ENCODE results near the gene C14orf132.

Gene C14orf132

DNA sequence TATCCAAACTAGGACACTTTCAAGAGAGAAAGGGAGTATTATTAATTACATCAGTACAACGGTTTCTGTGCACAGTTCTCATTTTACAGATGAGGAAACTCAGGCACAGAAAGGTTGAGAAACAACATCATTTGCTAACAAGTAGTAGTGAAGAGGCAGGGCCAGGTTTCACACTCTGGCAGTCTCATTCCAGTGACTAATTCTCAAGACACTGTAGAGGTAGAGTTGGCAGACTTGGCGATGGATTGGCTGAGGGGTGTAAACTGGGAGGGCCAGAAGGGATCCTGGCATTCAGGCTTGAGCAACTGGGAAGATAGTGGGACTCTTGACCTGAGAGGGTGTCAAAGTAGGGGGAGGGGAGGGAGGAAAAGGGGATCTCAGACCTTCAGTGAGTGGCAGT, 91.7 kb downstream of the C14orf132 start:
- no peak for DNase-seq (ENCODE audit: low read depth, low spot score)
- peaks cover 1% of the 10 kb centered on the region; the same call in 1 of the 2 replicates for H3K27me3 ChIP-seq (ENCODE audit: control insufficient read depth, insufficient read depth, low read length)
- WGBS (ENCODE audit: insufficient coverage, insufficient read length): no CpG with 5 or more reads among the region's 2 CpGs

DNA sequence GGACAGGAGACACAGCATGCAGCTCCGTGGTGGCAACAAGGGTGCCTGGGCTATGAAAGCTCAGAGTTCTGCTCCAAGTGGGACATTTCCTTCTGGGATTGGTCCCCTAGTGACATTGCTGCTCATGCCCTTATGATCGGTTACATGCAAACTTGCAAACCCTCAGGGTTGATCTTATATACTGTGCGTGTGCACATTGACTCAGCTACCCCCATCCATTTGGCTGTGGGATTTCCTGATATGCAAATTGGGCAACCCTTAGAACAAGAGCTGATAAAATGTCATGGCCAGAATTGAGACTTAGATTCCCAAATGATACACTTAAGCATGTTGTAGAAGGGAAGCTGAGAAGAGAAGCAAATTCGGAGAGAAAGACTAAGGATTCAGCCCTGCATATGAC, 92.7 kb downstream of the C14orf132 start:
- no peaks in the 10 kb centered on the region for H3K36me3 ChIP-seq (ENCODE audit: control insufficient read depth, insufficient read depth, low read length)
- no peak for DNase-seq (ENCODE audit: low read depth, low spot score)
- WGBS (ENCODE audit: insufficient coverage, insufficient read length): no CpG with 5 or more reads among the region's 4 CpGs
- H3K4me1 ChIP-seq (ENCODE audit: control insufficient read depth, insufficient read depth, low read length): no peaks in the 10 kb centered on the region
- no peaks in the 10 kb centered on the region for H3K9me3 ChIP-seq (ENCODE audit: control insufficient read depth, insufficient read depth, low read length)
- H3K27me3 ChIP-seq (ENCODE audit: control insufficient read depth, insufficient read depth, low read length): peaks cover 1% of the 10 kb centered on the region; the same call in 1 of the 2 replicates
- H3K4me3 ChIP-seq (ENCODE audit: low read length): no peak overlapping the region
- H3K27ac ChIP-seq (ENCODE audit: low read length): no peak overlapping the region

More for the DNA sequence above, 91.7 kb downstream of the C14orf132 start:
- no peak overlapping the region for H3K27ac ChIP-seq (ENCODE audit: low read length)
- H3K4me3 ChIP-seq (ENCODE audit: low read length): no peak overlapping the region
- H3K36me3 ChIP-seq (ENCODE audit: control insufficient read depth, insufficient read depth, low read length): no peaks in the 10 kb centered on the region
- no peaks in the 10 kb centered on the region for H3K9me3 ChIP-seq (ENCODE audit: control insufficient read depth, insufficient read depth, low read length)
- H3K4me1 ChIP-seq (ENCODE audit: control insufficient read depth, insufficient read depth, low read length): no peaks in the 10 kb centered on the region

DNA sequence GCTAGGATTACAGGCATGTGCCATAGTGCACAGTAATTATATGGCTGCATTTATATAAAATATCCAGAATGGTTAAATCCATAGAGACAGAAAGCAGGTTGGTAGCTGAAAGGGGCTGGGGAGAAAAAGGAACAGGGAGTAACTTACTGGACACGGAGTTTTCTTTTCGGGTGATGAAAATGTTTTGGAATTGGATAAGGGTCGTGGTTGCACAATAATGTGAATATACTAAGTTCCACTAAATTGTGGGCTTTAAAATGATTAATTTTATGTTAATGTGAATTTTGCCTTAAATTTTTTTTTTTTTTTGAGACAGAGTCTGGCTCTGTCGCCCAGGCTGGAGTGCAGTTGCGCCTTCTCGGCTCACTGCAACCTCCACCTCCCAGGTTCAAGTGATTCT, 95.3 kb downstream of the C14orf132 start:
- no peak for DNase-seq (ENCODE audit: low read depth, low spot score)
- peaks cover 1% of the 10 kb centered on the region; the same call in 1 of the 2 replicates for H3K27me3 ChIP-seq (ENCODE audit: control insufficient read depth, insufficient read depth, low read length)
- no peak overlapping the region for H3K4me3 ChIP-seq (ENCODE audit: low read length)
- no peaks in the 10 kb centered on the region for H3K9me3 ChIP-seq (ENCODE audit: control insufficient read depth, insufficient read depth, low read length)
- 100% methylated on average over 1 of the region's 6 CpGs for WGBS (ENCODE audit: insufficient coverage, insufficient read length)
- no peaks in the 10 kb centered on the region for H3K4me1 ChIP-seq (ENCODE audit: control insufficient read depth, insufficient read depth, low read length)
- no peak overlapping the region for H3K27ac ChIP-seq (ENCODE audit: low read length)
- H3K36me3 ChIP-seq (ENCODE audit: control insufficient read depth, insufficient read depth, low read length): no peaks in the 10 kb centered on the region

DNA sequence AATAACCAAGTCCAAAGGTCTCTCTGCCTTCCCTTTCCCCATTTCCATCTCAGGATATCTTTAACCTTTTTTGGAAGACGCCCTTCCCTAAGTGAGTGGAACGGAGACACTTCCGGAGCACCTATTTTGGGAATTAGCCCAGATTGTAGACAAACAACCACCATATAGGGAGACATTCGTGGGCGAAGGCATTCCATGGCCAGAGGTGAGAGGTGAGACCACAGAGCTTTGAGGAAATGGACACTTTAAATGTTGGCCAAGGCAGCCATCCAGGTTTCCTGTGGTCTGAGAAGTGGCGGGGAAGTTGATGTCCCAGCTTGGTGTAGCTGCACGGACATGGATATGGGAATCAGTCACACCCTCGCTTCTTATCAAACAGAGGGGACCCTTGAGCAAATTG, 96.1 kb downstream of the C14orf132 start:
- WGBS (ENCODE audit: insufficient coverage, insufficient read length): no CpG with 5 or more reads among the region's 8 CpGs
- no peak for DNase-seq (ENCODE audit: low read depth, low spot score)
- H3K4me1 ChIP-seq (ENCODE audit: control insufficient read depth, insufficient read depth, low read length): no peaks in the 10 kb centered on the region
- H3K27me3 ChIP-seq (ENCODE audit: control insufficient read depth, insufficient read depth, low read length): no peaks in the 10 kb centered on the region
- H3K4me3 ChIP-seq (ENCODE audit: low read length): no peak overlapping the region
- no peaks in the 10 kb centered on the region for H3K9me3 ChIP-seq (ENCODE audit: control insufficient read depth, insufficient read depth, low read length)
- no peak overlapping the region for H3K27ac ChIP-seq (ENCODE audit: low read length)
- no peaks in the 10 kb centered on the region for H3K36me3 ChIP-seq (ENCODE audit: control insufficient read depth, insufficient read depth, low read length)

DNA sequence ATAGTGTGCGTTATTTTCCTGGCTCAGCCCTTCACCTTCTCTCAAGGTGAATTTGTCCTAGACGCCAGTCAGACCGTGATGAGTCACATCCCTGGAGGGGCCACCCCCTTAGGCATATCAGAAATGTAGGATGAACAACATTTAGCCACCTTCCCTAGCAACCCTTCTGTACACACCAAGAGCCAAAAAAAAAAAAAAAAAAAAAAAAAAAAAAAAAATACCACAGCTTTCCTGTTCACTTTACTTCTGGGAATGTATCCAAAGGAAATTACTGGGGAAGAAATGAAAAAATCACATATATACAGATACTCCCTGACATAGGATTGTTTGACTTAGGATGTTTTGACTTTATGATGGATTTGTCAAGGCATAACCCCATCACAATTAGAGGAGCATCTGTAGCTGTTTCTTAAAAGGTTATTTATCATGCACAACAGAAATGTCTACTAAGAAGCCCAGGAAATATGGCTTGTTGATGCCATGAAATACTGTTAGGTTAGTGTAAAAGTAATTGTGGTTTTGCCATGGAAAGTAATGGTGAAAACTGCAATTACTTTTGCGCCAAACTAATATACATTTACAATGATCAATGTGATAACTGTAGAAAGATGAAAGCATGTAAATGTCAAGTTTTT, 97.3 kb downstream of the C14orf132 start:
- no peak for DNase-seq (ENCODE audit: low read depth, low spot score)
- Histone ChIP-seq H3K9me3 (ENCODE audit: control insufficient read depth, insufficient read depth, low read length) (no peaks in the 10 kb centered on the region), H3K36me3 (ENCODE audit: control insufficient read depth, insufficient read depth, low read length) (no peaks in the 10 kb centered on the region), H3K4me1 (ENCODE audit: control insufficient read depth, insufficient read depth, low read length) (no peaks in the 10 kb centered on the region), H3K27me3 (ENCODE audit: control insufficient read depth, insufficient read depth, low read length) (no peaks in the 10 kb centered on the region), H3K4me3 (ENCODE audit: low read length) (no peak overlapping the region), H3K27ac (ENCODE audit: low read length) (no peak overlapping the region)
- WGBS (ENCODE audit: insufficient coverage, insufficient read length): no CpG with 5 or more reads among the region's 4 CpGs

DNA sequence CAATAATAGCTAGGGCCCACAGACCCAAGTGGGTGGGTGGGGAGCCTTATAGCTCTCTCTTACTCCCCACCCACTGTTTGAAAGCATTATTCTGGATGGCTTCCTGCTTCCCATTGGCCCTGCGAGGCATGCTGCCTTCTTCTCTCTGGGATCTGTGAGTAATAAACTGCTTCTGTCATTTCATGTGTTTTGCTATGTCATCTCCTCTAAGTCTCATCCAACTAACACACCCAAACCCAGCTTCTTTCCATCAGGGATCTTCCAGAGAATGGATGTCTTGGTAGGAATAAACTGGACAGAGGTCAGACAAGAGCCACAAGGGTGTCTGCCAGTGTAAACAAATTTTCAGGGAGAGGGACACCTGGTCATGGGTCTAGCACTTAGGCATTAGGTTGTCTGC, 99.1 kb downstream of the C14orf132 start:
- no peak for DNase-seq (ENCODE audit: low read depth, low spot score)
- no peaks in the 10 kb centered on the region for H3K36me3 ChIP-seq (ENCODE audit: control insufficient read depth, insufficient read depth, low read length)
- H3K9me3 ChIP-seq (ENCODE audit: control insufficient read depth, insufficient read depth, low read length): no peaks in the 10 kb centered on the region
- H3K27ac ChIP-seq (ENCODE audit: low read length): no peak overlapping the region
- no CpG with 5 or more reads among the region's 1 CpG for WGBS (ENCODE audit: insufficient coverage, insufficient read length)
- H3K27me3 ChIP-seq (ENCODE audit: control insufficient read depth, insufficient read depth, low read length): no peaks in the 10 kb centered on the region
- H3K4me3 ChIP-seq (ENCODE audit: low read length): no peak overlapping the region
- H3K4me1 ChIP-seq (ENCODE audit: control insufficient read depth, insufficient read depth, low read length): no peaks in the 10 kb centered on the region

DNA sequence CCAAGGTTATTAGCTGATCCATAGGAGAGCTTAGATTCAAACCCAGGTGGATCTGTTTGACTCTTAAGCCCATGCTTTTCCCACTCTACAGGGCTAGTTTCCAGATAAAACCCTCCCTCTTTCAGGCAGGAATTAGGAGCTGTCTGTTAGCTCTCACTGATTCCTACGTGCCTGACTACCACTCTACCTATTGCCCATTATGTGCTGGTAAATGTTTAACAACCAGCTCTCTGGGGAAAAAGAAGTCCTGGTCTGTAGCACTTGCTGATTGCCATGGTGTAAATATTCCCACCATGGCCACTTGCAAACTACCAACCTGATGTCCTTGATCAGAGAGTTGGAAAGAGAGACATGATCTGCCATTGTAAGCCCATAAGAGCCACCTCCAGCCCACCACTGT, 100.0 kb downstream of the C14orf132 start:
- no peaks in the 10 kb centered on the region for H3K27me3 ChIP-seq (ENCODE audit: control insufficient read depth, insufficient read depth, low read length)
- no peaks in the 10 kb centered on the region for H3K4me1 ChIP-seq (ENCODE audit: control insufficient read depth, insufficient read depth, low read length)
- no peak for DNase-seq (ENCODE audit: low read depth, low spot score)
- no peaks in the 10 kb centered on the region for H3K9me3 ChIP-seq (ENCODE audit: control insufficient read depth, insufficient read depth, low read length)
- H3K27ac ChIP-seq (ENCODE audit: low read length): no peak overlapping the region
- no CpG with 5 or more reads among the region's 1 CpG for WGBS (ENCODE audit: insufficient coverage, insufficient read length)
- H3K36me3 ChIP-seq (ENCODE audit: control insufficient read depth, insufficient read depth, low read length): no peaks in the 10 kb centered on the region
- H3K4me3 ChIP-seq (ENCODE audit: low read length): no peak overlapping the region

DNA sequence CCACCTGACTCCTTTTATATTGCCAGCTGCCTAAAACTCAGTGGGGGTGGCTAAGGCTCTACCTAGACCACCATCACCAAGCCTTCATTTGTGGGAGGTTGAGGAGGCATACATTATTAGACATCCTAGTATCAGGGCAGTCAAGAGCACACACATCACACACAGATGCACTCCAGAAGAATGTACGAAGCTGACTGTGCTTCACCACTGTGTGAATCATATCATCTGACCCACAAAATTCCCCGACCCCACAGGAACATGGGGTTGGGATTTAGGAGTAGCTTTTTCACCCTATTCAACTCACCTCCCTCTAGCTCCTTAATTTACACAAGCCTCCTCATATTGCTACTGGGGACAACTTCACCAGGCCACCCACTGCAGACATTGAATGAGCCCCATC, 100.7 kb downstream of the C14orf132 start:
- Histone ChIP-seq H3K4me1 (ENCODE audit: control insufficient read depth, insufficient read depth, low read length) (no peaks in the 10 kb centered on the region), H3K9me3 (ENCODE audit: control insufficient read depth, insufficient read depth, low read length) (no peaks in the 10 kb centered on the region), H3K27me3 (ENCODE audit: control insufficient read depth, insufficient read depth, low read length) (no peaks in the 10 kb centered on the region), H3K36me3 (ENCODE audit: control insufficient read depth, insufficient read depth, low read length) (no peaks in the 10 kb centered on the region), H3K27ac (ENCODE audit: low read length) (no peak overlapping the region), H3K4me3 (ENCODE audit: low read length) (no peak overlapping the region)
- no peak for DNase-seq (ENCODE audit: low read depth, low spot score)
- no CpG with 5 or more reads among the region's 2 CpGs for whole genome bisulfite sequencing (ENCODE audit: insufficient coverage, insufficient read length)

DNA sequence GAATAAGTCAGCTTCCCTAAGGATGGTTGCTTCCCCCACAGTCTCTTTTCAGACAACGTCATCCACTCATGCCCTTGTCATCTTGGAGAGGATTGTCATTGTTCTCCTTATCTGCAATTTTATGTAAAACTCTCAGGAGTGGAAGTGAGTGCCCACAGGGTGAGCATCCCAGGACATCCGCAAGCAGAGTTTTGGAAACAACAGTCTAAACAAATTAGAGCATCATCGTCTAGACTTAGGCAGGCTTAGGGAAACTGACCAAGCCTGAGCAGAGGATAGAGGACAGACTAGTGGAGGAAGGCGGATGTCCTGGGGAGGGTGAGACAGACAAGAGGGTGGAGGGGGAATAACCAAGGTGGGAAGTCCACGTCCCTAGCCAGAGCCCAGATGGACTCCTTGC, 101.8 kb downstream of the C14orf132 start:
- no peak for DNase-seq (ENCODE audit: low read depth, low spot score)
- no CpG with 5 or more reads among the region's 5 CpGs for WGBS (ENCODE audit: insufficient coverage, insufficient read length)
- Histone ChIP-seq H3K27me3 (ENCODE audit: control insufficient read depth, insufficient read depth, low read length) (no peaks in the 10 kb centered on the region), H3K36me3 (ENCODE audit: control insufficient read depth, insufficient read depth, low read length) (no peaks in the 10 kb centered on the region), H3K27ac (ENCODE audit: low read length) (no peak overlapping the region), H3K4me3 (ENCODE audit: low read length) (no peak overlapping the region), H3K4me1 (ENCODE audit: control insufficient read depth, insufficient read depth, low read length) (no peaks in the 10 kb centered on the region), H3K9me3 (ENCODE audit: control insufficient read depth, insufficient read depth, low read length) (no peaks in the 10 kb centered on the region)
